ENCODE measurements around the gene TIMM10. TPM values are rescaled to one million over a fixed set of nuclear protein-coding genes. Genes with fewer than 3 reads are reported as not detected.

Gene TIMM10
- total and polyA plus RNA-seq, 2 donors (not counting 1 experiment from before 2014, with no cell fraction given), result 32.2 to 57.6 TPM

- no peak overlapping the region for H3K9ac ChIP-seq (ENCODE audit: insufficient read depth, low read length)
- TF ChIP-seq EZH2 (IDR thresholded peaks at IDR 0.05; ENCODE audit: low read length, missing control alignments), result no peak
- TF ChIP-seq CTCF (conservative IDR thresholded peaks at IDR 0.05 in 1 of 2, IDR thresholded peaks at IDR 0.05 in 1 of 2; ENCODE audit: low read depth in 1 of 2, low read length in 2 of 2), result peak; percentile 9
- peak; percentile 23 to 26 for DNase-seq (ENCODE audit: low read depth in 2 of 2)
- H3K36me3 ChIP-seq (ENCODE audit: control insufficient read depth, insufficient read depth, low read length), result peaks cover 6% of the 10 kb centered on the region
- H3K27me3 ChIP-seq (ENCODE audit: control insufficient read depth, insufficient read depth, low read length), result peaks cover 9% of the 10 kb centered on the region
- no peak overlapping the region for H3K27ac ChIP-seq (ENCODE audit: insufficient read depth, low read length)
- H4K20me1 ChIP-seq (ENCODE audit: control insufficient read depth, extremely low read depth, insufficient read depth, low read length), result no peaks in the 10 kb centered on the region
- no peak overlapping the region for H2AFZ ChIP-seq (ENCODE audit: low read length)
- no peak overlapping the region for H3K4me3 ChIP-seq (replicated peaks in 1 of 4; ENCODE audit: control extremely low read depth in 1 of 4, insufficient read depth in 1 of 4, low read depth in 3 of 4, low read length in 4 of 4)
- no peaks in the 10 kb centered on the region for H3K79me2 ChIP-seq (ENCODE audit: control insufficient read depth, insufficient read depth, low read length)
- no peak overlapping the region for H3K4me2 ChIP-seq (ENCODE audit: extremely low read depth, insufficient read depth, low read length)
- peaks cover 2% of the 10 kb centered on the region for H3K4me1 ChIP-seq (ENCODE audit: control insufficient read depth, extremely low read depth, insufficient read depth, low read length)
- H3K9me3 ChIP-seq (ENCODE audit: control insufficient read depth, insufficient read depth, low read depth, low read length), result no peaks in the 10 kb centered on the region
Measured at GRCh38 chr11:57546869-57547475, 16.4 kb upstream of the TIMM10 start.

GRCh38 chr11:57546451-57546850 lies 15.9 kb upstream of the TIMM10 start:
- Histone ChIP-seq H3K9ac (ENCODE audit: insufficient read depth, low read length) (no peak overlapping the region), H3K79me2 (ENCODE audit: control insufficient read depth, insufficient read depth, low read length) (no peaks in the 10 kb centered on the region), H3K36me3 (ENCODE audit: control insufficient read depth, insufficient read depth, low read length) (peaks cover 3% of the 10 kb centered on the region), H2AFZ (ENCODE audit: low read length) (no peak overlapping the region), H3K4me1 (ENCODE audit: control insufficient read depth, extremely low read depth, insufficient read depth, low read length) (peaks cover 2% of the 10 kb centered on the region), H3K27me3 (ENCODE audit: control insufficient read depth, insufficient read depth, low read length) (peaks cover 9% of the 10 kb centered on the region), H3K4me2 (ENCODE audit: extremely low read depth, insufficient read depth, low read length) (no peak overlapping the region), H3K9me3 (ENCODE audit: control insufficient read depth, insufficient read depth, low read depth, low read length) (no peaks in the 10 kb centered on the region), H3K4me3 (replicated peaks in 1 of 4; ENCODE audit: control extremely low read depth in 1 of 4, insufficient read depth in 1 of 4, low read depth in 3 of 4, low read length in 4 of 4) (no peak overlapping the region), H4K20me1 (ENCODE audit: control insufficient read depth, extremely low read depth, insufficient read depth, low read length) (no peaks in the 10 kb centered on the region), H3K27ac (ENCODE audit: insufficient read depth, low read length) (no peak overlapping the region)
- TF ChIP-seq EZH2 (IDR thresholded peaks at IDR 0.05; ENCODE audit: low read length, missing control alignments) (no peak), CTCF (conservative IDR thresholded peaks at IDR 0.05 in 1 of 2, IDR thresholded peaks at IDR 0.05 in 1 of 2; ENCODE audit: low read depth in 1 of 2, low read length in 2 of 2) (no peak)
- no peak for DNase-seq (ENCODE audit: low read depth in 2 of 2)

GRCh38 chr11:57545883-57546282 lies 15.3 kb upstream of the TIMM10 start:
- peaks cover 9% of the 10 kb centered on the region for H3K27me3 ChIP-seq (ENCODE audit: control insufficient read depth, insufficient read depth, low read length)
- no peak overlapping the region for H3K4me3 ChIP-seq (replicated peaks in 1 of 4; ENCODE audit: control extremely low read depth in 1 of 4, insufficient read depth in 1 of 4, low read depth in 3 of 4, low read length in 4 of 4)
- H3K79me2 ChIP-seq (ENCODE audit: control insufficient read depth, insufficient read depth, low read length), result no peaks in the 10 kb centered on the region
- no peaks in the 10 kb centered on the region for H3K9me3 ChIP-seq (ENCODE audit: control insufficient read depth, insufficient read depth, low read depth, low read length)
- H3K9ac ChIP-seq (ENCODE audit: insufficient read depth, low read length), result no peak overlapping the region
- no peak overlapping the region for H3K27ac ChIP-seq (ENCODE audit: insufficient read depth, low read length)
- H2AFZ ChIP-seq (ENCODE audit: low read length), result no peak overlapping the region
- H4K20me1 ChIP-seq (ENCODE audit: control insufficient read depth, extremely low read depth, insufficient read depth, low read length), result no peaks in the 10 kb centered on the region
- no peak for DNase-seq (ENCODE audit: low read depth in 2 of 2)
- TF ChIP-seq EZH2 (IDR thresholded peaks at IDR 0.05; ENCODE audit: low read length, missing control alignments), result no peak
- TF ChIP-seq CTCF (conservative IDR thresholded peaks at IDR 0.05 in 1 of 2, IDR thresholded peaks at IDR 0.05 in 1 of 2; ENCODE audit: low read depth in 1 of 2, low read length in 2 of 2), result no peak
- H3K4me1 ChIP-seq (ENCODE audit: control insufficient read depth, extremely low read depth, insufficient read depth, low read length), result peaks cover 2% of the 10 kb centered on the region
- peaks cover 3% of the 10 kb centered on the region for H3K36me3 ChIP-seq (ENCODE audit: control insufficient read depth, insufficient read depth, low read length)
- H3K4me2 ChIP-seq (ENCODE audit: extremely low read depth, insufficient read depth, low read length), result no peak overlapping the region

All from fibroblast of lung (primary cell).